Right atrium auricular region (tissue), 2 donors: ENCODE results near the gene ARFIP2. TPM values are rescaled to one million over a fixed set of nuclear protein-coding genes. Genes with fewer than 3 reads are reported as not detected.
A peak's percentile ranks its signal among the peaks of the same experiment; 100 is the strongest.
"Not testable (repeated sequence)": the region's sequence is repeated elsewhere in the genome, so short reads cannot be mapped to it uniquely, and the experiment has no call there.

Experiments
- DNase-seq: peaks from one replicate; pipeline ENCODE4 v3.0.0-alpha.2; 2019; ENCODE audit warnings: low spot score
- H3K27ac ChIP-seq, 2 donors: fragments of 200-600 bp; sonication (generic); 1 replicate in 1 of 2; 2 replicates in 1 of 2; pipeline ENCODE4 v1.5.1; 2016 to 2019
- H3K27me3 ChIP-seq, 2 donors: fragments of 200-600 bp; sonication (generic); one replicate each; pipeline versions ENCODE4 v1.5.1 to v1.6.0; 2017 to 2019
- H3K36me3 ChIP-seq: fragments of 200-600 bp; sonication (generic); one replicate; pipeline ENCODE4 v1.5.1; 2016
- H3K4me1 ChIP-seq, 2 donors: fragments of 200-600 bp; sonication (generic); one replicate each; pipeline versions ENCODE4 v1.5.1 to v1.6.0; 2017 to 2019
- H3K4me3 ChIP-seq, 2 donors: fragments of 200-600 bp; sonication (generic); 1 replicate in 1 of 2; 2 replicates in 1 of 2; pipeline ENCODE4 v1.5.1; 2017 to 2019; ENCODE audit warnings: mild to moderate bottlenecking in 1 of 2, moderate library complexity in 1 of 2
- H3K9me3 ChIP-seq, 2 donors: fragments of 200-600 bp; sonication (generic); one replicate each; pipeline ENCODE4 v1.5.1; 2019
- total RNA-seq, 2 donors: library from RNA; depleted of rRNA; stranded (reverse); fragments of >200 nt; gene quantifications; one replicate each; pipeline ENCODE4 v1.1.0, GENCODE V29; 2016
- TF ChIP-seq, protein P1 (sequence below), 2 donors: fragments of 200-600 bp; sonication (generic); IDR thresholded peaks; one replicate each; pipeline ENCODE4 v1.5.1; 2019; ENCODE audit warnings: antibody characterized with exemption in 2 of 2

The ARFIP2 gene, protein sequence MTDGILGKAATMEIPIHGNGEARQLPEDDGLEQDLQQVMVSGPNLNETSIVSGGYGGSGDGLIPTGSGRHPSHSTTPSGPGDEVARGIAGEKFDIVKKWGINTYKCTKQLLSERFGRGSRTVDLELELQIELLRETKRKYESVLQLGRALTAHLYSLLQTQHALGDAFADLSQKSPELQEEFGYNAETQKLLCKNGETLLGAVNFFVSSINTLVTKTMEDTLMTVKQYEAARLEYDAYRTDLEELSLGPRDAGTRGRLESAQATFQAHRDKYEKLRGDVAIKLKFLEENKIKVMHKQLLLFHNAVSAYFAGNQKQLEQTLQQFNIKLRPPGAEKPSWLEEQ
- total RNA-seq: 10 to 100 TPM; 19.2 to 34.1 TPM

- Histone ChIP-seq H3K27me3 (no peaks in the 10 kb centered on the region), H3K9me3 (no peaks in the 10 kb centered on the region), H3K27ac (peak within 1 kb of the TSS; percentile 90 to 94), H3K4me3 (peak within 1 kb of the TSS; percentile 65 to 70), H3K36me3 (peaks cover 47% of the 10 kb centered on the region), H3K4me1 (peaks cover 0 to 31% of the 10 kb centered on the region in 2 donors)
- peak; percentile 99 for DNase-seq
- TF ChIP-seq, protein P1, sequence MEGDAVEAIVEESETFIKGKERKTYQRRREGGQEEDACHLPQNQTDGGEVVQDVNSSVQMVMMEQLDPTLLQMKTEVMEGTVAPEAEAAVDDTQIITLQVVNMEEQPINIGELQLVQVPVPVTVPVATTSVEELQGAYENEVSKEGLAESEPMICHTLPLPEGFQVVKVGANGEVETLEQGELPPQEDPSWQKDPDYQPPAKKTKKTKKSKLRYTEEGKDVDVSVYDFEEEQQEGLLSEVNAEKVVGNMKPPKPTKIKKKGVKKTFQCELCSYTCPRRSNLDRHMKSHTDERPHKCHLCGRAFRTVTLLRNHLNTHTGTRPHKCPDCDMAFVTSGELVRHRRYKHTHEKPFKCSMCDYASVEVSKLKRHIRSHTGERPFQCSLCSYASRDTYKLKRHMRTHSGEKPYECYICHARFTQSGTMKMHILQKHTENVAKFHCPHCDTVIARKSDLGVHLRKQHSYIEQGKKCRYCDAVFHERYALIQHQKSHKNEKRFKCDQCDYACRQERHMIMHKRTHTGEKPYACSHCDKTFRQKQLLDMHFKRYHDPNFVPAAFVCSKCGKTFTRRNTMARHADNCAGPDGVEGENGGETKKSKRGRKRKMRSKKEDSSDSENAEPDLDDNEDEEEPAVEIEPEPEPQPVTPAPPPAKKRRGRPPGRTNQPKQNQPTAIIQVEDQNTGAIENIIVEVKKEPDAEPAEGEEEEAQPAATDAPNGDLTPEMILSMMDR (IDR thresholded peaks at IDR 0.05): no peak
Observed at GRCh38 chr11:6481012-6481923, at the start of gene ARFIP2, which contains the start of gene TIMM10B. Gene ARFIP2, minus strand, starts transcription at chr11:6481331. Its CDS starts 910 bp downstream, at chr11:6480421. Gene TIMM10B, plus strand, starts transcription at chr11:6481501. Its CDS starts 16 bp downstream, at chr11:6481517.

DNA sequence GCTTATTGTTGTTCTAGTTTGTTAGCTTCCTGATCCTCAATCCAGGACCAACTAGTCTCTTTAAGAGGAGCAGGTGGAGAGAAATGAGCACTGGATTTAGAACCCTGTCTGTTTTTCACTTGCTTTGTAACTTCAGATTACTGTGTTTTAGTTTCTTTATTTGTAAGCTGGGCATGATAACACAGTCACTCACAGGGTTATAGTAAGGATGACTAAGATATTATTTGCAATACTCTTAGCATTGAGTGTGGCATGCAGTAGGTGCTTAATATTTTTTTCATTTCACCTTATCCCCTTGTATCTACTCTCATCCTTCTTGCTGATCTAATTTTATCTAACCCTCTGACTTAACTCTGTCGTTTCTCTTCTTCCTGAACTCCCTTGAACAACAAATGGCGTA lies 49.7 kb upstream of the ARFIP2 start:
- TF ChIP-seq, protein P1 (IDR thresholded peaks at IDR 0.05): no peak
- no peaks in the 10 kb centered on the region for H3K27me3 ChIP-seq
- H3K36me3 ChIP-seq: peaks cover 7% of the 10 kb centered on the region
- no peak for DNase-seq
- H3K27ac ChIP-seq: no peak overlapping the region
- H3K4me1 ChIP-seq: no peaks in the 10 kb centered on the region
- no peaks in the 10 kb centered on the region for H3K9me3 ChIP-seq
- no peak overlapping the region for H3K4me3 ChIP-seq

GRCh38 chr11:6529266-6529665 lies 48.1 kb upstream of the ARFIP2 start:
- peaks cover 7% of the 10 kb centered on the region for H3K36me3 ChIP-seq
- TF ChIP-seq, protein P1 (IDR thresholded peaks at IDR 0.05): no peak
- no peak overlapping the region for H3K27ac ChIP-seq
- H3K4me3 ChIP-seq: no peak overlapping the region
- DNase-seq: no peak
- H3K4me1 ChIP-seq: no peaks in the 10 kb centered on the region
- H3K27me3 ChIP-seq: no peaks in the 10 kb centered on the region
- no peaks in the 10 kb centered on the region for H3K9me3 ChIP-seq

DNA sequence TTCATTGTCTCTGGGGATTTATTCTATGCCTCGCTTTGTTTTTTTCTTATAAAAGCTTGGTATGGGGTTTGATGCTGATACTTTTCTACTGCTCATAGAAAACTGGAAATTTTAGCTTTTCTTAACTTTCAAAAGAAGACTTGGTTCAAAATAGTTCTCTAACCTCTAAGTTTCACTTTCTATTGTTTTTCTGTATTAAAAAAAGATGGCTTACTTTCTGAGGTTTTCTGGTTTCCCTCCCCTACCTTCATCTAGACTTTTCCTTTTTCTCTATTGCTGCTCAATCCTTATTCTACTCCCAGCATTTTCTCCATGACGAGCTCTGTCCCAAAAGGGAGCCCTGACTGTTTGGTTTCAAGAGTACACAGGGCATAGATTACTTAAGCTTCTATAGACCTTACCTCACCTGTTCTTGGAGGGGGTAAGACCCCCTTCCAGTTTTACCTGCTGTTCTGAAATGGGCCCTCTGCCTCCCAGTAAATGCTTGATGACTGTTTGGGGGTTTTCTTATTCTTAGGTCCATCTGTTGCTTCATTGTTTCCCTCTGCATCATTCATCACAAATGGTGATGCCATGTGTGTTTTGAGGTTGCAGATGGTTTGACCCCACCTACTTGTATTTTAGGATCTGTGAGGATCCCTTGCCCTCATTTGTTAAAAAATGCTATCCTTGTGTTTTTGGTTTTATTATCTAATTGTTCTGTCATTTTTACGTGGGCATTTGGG lies 45.4 kb upstream of the ARFIP2 start:
- no peak overlapping the region for H3K27ac ChIP-seq
- no peaks in the 10 kb centered on the region for H3K9me3 ChIP-seq
- no peak overlapping the region for H3K4me3 ChIP-seq
- no peaks in the 10 kb centered on the region for H3K27me3 ChIP-seq
- no peaks in the 10 kb centered on the region for H3K4me1 ChIP-seq
- H3K36me3 ChIP-seq: peaks cover 7% of the 10 kb centered on the region
- DNase-seq: no peak
- TF ChIP-seq, protein P1 (IDR thresholded peaks at IDR 0.05): no peak

GRCh38 chr11:6523253-6523652 lies 42.1 kb upstream of the ARFIP2 start:
- Histone ChIP-seq H3K36me3 (no peaks in the 10 kb centered on the region), H3K9me3 (no peaks in the 10 kb centered on the region), H3K27me3 (no peaks in the 10 kb centered on the region), H3K4me1 (no peaks in the 10 kb centered on the region), H3K4me3 (no peak overlapping the region), H3K27ac (no peak overlapping the region)
- TF ChIP-seq, protein P1 (IDR thresholded peaks at IDR 0.05): no peak
- DNase-seq: no peak

DNA sequence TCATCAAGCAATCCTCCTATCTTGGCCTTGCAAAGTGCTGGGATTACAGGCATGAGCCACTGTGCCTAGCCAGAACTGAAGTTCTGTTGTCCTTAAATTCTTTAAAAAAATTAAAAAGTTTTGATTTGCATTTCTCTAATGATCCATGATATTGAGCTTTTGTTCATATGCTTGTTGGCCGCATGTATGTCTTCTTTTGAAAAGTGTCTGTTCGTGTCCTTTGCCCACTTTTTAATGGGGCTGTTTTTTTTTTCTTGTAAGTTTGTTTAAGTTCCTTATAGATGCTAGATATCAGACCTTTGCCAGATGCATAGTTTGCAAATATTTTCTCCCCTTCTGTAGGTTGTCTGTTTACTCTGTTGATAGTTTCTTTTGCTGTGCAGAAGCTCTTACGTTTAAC lies 40.8 kb upstream of the ARFIP2 start:
- H3K27ac ChIP-seq, H3K36me3 ChIP-seq, H3K4me3 ChIP-seq, DNase-seq, H3K27me3 ChIP-seq, H3K4me1 ChIP-seq, H3K9me3 ChIP-seq: not testable (repeated sequence)
